DOHH2 (cell line): ENCODE measurements around the gene C12orf76.

Source experiments
- EZH2phosphoT487 ChIP-seq: fragments of 200-600 bp; sonication (generic); IDR thresholded peaks from 2 replicates; pipeline ENCODE4 v1.6.1; 2017; ENCODE audit warnings: borderline replicate concordance, mild to moderate bottlenecking, antibody characterized with exemption, low read length, moderate library complexity, mixed read lengths
- TF ChIP-seq, protein P1 (sequence below): fragments of 200-600 bp; sonication (generic); IDR thresholded peaks from one replicate; pipeline ENCODE4 v1.5.1; 2014; ENCODE audit warnings: antibody characterized with exemption, mild to moderate bottlenecking, low read depth, low read length; ENCODE audit not compliant: poor library complexity, severe bottlenecking

GRCh38 chr12:110050927-110051326 is 2.6 kb upstream of the C12orf76 start:
- TF ChIP-seq, protein P1, sequence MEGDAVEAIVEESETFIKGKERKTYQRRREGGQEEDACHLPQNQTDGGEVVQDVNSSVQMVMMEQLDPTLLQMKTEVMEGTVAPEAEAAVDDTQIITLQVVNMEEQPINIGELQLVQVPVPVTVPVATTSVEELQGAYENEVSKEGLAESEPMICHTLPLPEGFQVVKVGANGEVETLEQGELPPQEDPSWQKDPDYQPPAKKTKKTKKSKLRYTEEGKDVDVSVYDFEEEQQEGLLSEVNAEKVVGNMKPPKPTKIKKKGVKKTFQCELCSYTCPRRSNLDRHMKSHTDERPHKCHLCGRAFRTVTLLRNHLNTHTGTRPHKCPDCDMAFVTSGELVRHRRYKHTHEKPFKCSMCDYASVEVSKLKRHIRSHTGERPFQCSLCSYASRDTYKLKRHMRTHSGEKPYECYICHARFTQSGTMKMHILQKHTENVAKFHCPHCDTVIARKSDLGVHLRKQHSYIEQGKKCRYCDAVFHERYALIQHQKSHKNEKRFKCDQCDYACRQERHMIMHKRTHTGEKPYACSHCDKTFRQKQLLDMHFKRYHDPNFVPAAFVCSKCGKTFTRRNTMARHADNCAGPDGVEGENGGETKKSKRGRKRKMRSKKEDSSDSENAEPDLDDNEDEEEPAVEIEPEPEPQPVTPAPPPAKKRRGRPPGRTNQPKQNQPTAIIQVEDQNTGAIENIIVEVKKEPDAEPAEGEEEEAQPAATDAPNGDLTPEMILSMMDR = no peak
- no peak for TF ChIP-seq EZH2phosphoT487
